ENCODE results near the gene ZNF792.
"Not testable (repeated sequence)": the region's sequence is repeated elsewhere in the genome, so short reads cannot be mapped to it uniquely, and the experiment has no call there.

Gene ZNF792

DNA sequence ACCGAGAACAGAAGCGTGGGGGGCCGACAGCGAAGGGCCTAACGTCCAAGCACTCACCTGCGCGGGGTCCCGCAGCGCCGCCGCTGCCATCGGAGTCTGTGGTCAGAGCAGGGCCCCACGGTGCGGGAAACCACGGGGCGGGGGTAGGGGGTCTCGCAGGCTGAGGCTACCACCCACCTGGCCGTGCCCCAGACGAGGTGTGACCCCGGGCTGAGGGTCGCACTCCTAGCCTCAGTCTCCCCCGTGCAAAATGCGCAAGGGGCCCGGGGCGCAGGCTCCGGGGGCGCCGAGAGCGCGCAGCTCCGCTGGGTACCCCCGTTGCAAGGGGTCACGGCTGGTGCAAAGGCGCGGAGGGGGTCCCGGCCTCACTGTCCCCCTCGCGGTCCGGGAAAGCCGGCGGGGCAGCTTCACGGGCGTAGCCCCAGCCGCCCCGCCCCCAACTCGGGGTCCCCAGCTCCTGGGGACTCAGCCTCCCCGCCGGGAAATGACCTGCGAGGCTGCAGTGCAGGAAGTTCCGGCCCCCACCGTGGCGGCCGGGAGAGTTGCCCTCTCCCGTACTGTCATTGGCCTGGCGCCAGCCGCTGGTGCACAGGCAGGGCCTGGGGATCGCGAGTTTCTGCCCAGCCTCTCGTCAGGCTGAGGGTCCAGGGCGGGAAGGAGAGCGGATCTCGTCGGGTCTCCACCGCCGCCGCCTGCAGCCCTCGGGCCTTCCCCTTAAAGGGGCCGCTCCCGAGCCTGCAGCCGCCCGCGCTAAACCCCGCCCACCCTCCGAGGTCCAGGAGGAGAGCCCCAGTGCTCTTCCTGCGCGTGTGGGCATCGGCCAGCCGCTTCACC lies at the start of gene ZNF792:
TSS of gene ZNF792 (minus strand) at position 657 of the 834 bp plus-strand sequence. CDS start at position 90, 567 bp downstream.
- DNase-seq (ENCODE audit: low read depth), result peak; percentile 43

DNA sequence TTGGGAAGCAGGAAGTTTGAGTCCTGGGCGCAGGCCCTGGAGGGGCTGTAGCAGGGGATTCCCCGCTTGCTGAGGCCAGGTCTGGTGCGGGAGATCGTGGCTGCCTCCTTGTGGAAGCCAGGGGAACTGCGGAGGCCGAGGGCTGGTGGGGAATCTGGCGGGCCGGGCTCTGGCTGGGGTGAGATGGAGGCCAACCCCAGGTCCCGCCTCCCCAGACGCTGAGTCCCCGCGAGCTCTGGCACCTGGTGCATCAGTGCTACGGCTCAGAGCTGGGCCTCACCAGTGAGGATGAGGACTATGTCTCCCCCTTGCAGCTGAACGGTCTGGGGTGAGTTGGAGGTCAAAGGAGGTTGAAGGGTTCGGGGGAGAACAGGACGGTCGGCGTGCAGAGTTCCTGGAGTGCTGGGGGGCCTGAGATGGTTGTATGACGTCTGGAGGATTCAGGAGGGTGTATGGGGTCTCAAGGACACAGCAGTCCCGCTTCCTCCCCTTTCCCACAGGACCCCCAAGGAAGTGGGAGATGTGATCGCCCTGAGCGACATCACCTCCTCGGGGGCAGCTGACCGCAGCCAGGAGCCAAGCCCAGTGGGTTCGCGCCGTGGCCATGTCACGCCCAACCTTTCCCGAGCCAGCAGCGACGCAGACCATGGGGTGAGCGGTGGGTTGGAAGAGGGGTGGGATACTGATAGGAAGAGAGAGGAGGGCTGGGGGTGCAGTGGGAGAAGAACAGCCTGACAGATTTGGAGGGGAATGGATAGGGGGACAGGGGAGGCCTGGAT lies 49.2 kb upstream of the ZNF792 start:
- DNase-seq (ENCODE audit: low read depth), result peak; percentile 55

DNA sequence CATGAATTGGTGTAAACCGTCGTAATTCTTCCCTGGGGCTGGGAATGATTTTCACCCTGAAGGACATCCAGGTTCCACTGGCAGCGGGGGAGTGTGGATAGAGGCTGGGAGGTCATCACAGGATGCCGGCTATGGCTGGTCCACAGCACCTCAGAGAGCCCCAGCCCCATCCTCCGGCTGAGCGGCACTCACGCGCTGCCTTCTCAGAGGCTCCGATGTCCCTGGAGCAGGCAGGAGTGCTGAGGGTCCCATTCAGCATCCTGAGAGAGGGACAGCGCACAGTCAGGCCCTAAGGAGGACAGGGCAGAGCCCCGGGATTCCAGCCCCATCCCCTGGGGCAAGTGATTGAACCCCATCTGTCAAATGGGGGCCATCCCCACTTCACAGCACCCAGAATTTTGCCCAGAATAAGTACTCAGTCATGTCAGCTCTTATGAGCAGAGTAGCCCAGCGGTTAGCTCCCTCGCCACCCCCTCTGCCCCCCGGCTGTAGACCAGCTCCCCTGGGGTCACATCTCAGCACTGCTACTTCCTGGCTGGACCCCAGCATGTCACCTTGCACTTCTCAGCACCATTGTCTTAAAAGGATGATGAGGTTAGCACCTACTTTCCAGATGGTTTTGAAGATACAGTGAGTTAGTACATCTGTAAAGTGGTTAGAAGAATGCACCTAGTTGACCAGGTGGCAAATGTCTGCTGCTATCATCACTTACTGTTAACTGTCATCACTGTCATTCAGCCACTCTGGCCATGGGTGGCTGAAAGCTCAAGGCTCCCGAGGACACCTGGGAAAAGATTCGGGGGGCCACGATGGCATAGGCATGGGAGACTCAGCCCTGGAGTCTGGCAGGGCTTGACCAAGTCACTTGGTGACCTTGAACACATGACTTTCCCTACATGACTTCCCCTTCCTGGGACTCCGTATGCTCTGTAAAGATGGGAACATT lies 48.0 kb upstream of the ZNF792 start:
- no peak for DNase-seq (ENCODE audit: low read depth)

DNA sequence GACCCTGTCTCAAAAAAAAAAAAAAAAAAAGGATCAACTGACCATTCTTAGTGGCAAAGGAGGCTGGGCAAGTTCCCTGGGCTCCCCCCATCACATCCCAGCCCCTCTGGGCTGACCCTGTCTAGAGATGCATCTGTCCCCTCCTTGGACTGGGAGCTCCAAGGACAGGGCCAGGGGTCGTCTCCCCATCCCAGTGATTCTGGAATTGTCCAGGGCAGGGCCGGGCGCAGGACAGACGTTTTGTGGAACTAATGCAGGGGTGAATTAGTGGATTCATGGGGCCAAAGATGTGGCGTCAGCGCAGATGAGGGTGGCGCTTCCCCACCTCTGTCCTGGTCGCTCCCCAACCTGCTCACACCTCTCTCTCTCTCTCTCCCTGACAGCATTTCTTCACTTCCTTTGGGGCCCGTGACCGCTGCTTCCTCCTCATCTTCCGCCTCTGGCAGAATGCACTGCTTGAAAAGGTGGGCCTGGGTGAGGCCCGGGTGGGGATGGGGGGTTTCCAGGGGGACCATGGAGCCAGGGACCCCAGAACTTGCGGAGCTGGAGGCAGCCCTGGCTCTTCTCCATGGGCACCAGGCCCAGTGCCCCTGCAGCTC lies 47.2 kb upstream of the ZNF792 start:
- DNase-seq (ENCODE audit: low read depth), result no peak

DNA sequence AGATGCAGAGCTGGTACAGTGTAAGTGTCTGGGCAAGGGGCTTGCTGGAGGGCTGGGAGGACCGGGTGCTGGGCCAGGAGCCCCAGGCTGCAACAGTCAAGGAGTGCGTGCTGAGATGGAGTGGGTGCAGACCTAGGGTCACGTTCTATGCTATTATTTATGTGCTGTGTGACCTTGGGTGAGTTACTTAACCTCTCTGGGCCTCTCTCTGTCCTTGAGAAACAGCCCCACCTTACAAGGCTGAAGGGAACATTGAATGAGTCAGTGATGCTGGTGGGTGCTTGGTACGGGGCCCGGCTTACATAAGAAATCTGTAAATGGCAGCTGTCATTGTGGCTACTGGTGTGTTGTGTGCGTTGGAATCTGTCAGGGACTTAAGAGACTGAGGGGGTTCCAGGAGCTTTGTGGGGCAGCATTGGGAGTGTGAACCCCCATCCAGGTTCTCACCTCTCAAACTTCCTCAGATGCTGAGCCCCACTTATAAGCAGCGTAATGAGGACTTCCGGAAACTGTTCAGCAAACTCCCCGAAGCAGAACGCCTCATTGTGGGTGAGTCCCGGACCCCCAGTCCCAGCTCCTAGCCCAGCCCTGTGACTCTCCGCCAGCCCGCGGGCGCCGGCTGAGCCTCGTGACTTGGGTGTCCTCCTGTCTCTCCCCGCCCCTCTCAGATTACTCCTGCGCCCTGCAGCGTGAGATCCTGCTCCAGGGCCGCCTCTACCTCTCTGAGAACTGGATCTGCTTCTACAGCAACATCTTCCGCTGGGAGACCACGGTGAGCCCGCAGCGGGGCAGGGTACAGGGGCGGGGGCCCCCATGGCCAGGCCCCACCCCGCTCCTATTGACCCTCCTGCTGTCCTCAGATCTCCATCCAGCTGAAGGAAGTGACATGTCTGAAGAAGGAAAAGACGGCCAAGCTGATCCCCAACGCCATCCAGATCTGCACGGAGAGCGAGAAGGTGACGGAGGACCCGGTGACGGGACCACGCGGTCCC lies 45.7 kb upstream of the ZNF792 start:
- DNase-seq (ENCODE audit: low read depth), result peak; percentile 75

DNA sequence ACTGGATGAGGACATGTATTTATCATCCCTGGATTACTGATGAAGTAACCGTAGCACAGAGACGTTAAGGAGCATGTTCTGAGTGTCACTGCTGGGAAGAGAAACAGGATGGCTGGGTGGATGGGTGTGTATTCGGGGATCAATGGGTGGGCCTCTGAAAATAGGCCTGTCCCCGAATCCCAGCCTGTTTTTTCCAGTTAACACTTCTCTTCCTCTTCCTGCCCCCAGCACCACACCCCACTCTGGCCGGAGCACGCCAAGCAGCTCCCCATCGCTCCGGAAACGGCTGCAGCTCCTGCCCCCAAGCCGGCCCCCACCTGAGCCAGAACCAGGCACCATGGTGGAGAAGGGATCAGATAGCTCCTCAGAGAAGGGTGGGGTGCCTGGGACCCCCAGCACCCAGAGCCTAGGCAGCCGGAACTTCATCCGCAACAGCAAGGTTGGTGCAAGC lies 44.9 kb upstream of the ZNF792 start:
- DNase-seq (ENCODE audit: low read depth), result peak; percentile 39

DNA sequence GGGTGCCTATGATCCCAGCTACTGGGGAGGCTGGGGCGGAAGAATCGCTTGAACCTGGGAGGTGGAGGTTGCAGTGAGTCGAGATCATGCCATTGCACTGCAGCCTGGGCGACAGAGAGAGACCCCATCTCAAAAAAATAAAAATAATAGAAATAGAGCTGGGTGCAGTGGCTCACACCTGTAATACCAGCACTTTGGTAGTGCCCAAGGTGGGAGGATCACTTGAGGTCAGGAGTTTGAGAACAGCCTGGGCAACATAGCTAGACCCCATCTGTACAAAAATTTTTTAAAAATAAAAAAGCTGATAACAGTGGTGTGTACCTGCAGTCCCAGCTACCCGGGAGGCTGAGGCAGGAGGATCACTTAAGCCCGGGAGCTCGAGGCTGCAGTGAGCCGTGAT lies 43.4 kb upstream of the ZNF792 start:
- DNase-seq (ENCODE audit: low read depth), result not testable (repeated sequence)

DNA sequence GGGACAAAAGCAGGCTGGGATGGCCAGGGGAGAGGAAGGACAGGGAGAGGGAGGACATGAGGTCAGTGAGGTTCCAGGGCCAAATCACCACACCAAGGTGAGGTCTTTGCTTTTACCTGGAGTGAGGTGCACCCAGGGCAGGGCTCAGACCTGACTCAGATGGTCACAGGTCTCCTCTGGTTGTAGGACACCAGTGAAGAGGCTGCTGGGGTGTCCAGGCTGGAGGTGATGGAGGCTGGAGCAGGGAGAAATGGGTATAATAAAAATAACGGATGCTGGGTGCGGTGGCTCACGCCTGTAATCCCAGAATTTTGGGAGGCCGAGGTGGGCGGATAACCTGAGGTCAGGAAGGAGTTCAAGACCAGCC lies 43.0 kb upstream of the ZNF792 start:
- DNase-seq (ENCODE audit: low read depth), result no peak

DNA sequence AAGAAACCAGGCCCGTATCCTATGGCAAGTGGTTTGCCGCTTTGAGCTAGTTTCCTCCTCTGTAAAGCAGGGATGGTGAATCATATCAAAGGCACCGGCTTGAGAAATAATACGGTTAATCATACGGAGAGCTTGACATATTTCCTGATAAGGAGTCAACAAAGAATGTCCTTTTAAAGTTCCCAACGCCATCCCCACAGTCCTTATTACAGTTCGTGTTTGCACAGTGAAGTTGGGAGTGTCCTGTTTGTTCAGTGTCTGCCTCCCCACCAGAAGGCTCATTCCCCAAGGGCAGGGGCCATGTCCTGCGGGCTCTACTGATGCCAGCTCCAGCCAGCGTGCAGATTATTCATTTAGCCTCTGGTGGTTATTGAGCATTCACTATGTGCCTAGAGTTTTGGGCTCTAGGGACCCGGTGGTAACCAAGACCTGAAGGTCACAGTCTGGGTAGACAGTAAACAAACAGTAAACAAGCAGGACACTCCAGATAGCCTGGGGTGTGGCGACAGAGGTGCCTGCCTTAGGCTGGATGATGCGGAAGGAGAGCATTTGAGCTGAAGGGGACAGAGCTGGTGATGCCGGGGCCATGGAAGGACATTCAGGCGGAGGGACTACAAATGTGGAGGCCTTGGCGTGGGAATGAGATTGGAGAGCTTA lies 42.4 kb upstream of the ZNF792 start:
- peak; percentile 88 for DNase-seq (ENCODE audit: low read depth)

DNA sequence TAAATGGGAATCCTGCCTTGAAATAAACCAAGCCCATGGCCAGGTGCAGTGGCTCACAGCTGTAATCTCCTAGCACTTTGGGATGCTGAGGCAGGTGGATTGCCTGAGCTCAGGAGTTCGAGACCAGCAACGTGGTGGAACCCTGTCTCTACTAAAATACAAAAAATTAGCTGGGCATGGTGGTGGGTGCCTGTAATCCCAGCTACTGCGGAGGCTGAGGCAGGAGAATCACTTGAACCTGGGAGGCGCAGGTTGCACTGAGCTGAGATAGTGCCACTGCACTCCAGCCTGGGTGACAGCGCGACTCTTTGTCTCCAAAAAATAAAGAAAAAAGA lies 41.9 kb upstream of the ZNF792 start:
- DNase-seq (ENCODE audit: low read depth), result not testable (repeated sequence)

DNA sequence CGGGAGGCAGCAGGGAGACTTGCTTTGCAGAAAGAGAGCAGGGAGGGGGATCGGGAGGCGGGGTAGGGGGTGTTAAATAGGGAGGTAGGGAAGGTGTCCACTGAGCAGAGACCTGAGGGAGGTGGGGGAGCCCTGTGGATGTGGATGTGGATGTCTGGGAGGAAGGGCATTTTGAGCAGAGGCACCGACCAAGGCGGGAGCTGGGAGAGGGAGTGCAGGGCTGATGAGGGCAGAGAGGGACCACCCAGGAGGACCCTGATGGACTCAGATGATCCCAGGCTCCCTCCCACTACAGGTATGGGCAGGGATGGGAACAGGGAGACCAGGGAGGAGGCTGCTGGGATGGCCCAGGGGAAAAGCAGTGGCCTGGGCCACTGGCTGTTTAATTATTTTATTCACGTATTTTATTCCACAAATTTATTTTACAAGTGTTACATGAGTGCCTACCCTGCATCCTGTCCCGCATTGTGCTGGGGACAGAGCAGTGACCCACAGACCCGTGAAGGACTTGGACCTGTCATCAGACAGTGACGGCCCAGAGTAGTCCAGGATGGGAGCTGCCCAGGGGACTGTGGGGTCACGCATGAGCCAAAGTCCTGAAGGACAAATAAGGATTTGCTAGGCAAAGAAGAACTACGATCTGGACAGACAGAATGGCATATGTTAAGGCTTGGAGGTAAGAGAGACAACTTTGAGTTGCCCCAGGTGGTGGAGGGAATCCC lies 41.4 kb upstream of the ZNF792 start:
- DNase-seq (ENCODE audit: low read depth), result no peak

DNA sequence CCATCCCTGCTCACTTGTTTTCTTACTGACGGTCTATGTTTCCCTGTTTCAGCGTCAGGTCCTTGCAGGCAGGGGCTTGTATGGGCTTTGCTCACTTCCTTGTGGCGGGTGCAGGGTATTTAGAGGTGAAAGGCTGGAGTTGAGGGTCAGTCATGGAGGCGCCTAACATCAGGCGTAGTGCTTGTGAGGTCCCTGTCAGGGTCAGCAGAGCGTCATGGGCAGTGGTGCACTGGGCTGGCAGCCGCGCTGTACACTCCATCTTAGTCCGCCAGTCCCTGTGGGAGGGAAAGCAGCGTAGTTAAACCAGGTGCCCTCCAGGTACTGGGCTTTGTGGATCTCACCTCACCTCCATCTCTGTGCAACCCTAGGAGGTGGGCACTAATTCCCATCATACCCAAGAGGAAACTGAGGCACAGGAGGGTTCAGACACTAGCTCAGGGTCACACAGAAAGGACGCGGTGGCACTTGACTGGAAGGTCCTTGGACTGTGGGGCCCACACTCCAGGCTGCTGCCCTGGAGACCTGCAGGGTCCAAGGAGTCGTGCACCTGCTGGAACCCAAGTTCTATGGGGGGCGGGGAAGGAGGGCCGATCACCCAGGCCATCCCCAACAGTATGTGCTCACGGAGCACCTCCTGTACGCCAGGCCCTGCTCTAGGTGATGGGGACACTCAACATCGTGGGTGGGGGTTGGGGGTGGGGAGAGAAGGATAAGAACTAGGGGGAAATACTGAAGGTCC lies 40.7 kb upstream of the ZNF792 start:
- DNase-seq (ENCODE audit: low read depth), result no peak

DNA sequence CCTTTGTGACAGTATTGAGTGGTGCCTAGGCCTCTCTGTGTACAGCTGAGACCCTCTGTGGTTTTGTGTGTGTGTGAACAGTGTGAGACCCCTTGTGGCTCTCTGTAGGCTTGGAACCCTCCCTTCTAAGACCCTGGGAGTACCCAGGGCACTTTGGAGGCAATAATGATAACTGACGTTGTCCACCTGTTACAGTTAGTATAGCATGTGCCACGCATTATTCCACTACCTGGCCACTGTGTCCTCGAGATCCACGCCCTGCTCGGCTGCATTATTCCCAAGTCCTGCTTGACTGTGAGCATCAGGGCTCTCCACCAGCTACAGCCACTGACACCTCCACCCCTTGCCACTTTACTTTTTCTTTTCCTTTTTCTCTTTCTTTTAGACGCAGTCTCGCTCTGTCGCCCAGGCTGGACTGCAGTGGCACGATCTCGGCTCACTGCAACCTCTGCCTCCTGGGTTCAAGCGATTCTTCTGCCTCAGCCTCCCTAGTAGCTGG lies 38.1 kb upstream of the ZNF792 start:
- DNase-seq (ENCODE audit: low read depth), result no peak

DNA sequence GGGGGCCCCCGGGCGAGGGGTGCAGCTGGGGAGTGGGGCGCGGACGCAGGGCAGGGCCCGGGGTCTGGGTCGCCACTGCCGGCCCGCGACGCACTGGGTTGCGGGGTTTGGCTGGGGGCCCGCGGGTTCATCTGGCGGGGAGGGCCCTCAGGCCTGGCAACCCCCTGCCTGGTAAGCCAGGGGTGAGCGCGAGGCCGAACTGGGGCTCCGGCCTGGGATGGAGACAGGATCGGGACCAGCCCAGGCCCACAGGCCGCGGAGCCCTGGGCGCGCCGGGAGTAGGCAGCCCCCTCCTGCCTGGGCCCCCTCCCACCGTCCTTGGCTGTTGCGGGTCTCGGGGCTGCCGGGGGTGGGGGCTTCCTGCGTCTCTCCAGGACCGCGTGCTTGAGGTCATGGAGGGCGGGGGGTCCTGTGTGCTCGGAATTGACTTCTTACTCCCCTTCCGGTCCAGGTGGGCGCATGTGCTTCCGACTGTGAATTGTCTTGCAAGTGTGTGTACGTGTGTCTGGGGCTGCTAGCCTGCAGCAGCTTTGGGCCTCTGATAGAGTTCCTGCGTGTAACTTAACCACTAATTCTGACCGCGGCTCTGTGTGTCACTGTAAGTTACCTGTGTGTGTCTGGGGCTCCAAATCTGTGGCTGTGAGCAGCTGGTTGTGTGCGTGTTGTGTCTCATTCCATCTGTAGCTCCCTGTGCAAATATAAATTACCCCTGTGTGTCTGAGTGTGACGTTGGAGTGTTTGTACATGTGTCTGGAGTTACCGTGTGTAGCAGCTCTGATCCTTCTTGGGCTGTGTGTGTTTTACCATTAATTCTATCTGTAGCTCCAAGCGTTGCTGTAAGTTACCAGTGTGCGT lies 36.8 kb upstream of the ZNF792 start:
- DNase-seq (ENCODE audit: low read depth), result peak; percentile 37

DNA sequence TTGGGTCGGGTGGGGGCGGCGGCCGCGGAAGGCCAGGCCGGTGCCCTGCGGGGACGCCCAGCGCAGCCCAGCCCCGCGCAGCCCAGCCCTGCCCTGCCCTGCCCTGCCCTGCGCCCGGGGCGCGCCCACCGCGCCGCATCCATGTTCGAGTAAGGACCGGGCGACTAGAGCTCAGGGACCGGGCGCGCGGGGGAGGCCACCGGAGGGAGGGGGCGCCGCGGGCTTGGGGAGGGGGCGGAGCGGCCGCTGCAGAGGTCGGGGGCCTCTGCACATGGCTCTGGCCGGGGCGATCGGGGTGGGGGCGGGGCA lies 36.3 kb upstream of the ZNF792 start:
- no peak for DNase-seq (ENCODE audit: low read depth)

DNA sequence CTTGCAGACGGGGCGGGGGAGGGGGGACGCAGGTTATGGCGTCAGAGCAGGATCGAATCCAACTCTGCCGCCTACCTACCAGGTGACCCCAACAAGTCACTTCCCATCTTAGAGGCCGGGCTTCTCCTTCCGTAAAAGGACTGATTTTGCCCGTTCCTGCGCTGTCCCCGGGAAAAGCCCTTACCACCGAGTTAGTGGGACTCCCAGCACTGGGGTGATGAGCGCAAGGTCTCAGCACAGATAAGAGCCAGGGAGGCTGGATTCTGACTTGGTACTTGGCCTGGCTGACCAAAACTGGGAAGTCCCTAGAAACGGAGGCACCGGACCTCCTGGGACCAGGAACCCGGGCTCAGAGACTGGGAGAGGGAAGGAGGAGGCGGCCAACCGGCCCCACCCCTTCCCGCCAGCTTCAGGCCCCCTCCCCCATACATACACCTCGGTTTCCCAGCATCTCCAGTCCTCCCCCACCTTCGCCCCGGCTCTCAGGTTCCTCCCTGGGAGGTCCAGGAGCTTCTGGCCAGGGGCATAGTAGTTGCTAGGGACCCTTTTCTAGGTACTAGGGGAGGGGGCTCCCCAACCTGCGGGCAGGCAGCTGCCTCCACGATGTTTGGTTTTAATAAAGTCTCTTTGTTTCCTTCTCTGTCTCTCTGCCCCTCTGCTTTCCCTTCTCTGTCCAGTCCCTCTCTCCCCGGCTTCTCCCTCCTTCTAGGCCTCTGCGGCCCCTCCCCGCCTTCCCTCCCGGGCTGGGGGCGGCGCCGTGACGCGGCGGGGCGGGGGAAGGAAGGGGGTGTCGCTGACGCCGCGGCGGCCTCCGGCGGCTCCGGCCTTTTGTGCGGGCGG lies 35.7 kb upstream of the ZNF792 start, which contains the start of gene GRAMD1A:
TSS of gene GRAMD1A (plus strand) at position 826 of the 840 bp plus-strand sequence. CDS start 156 bp downstream, outside the sequence.
- peak; percentile 91 for DNase-seq (ENCODE audit: low read depth)

Data from amniotic epithelial cell (primary cell).